MV-4-11 (cell line): ENCODE results near the gene RAB22A.
"Not testable (repeated sequence)": the region's sequence is repeated elsewhere in the genome, so short reads cannot be mapped to it uniquely, and the experiment has no call there.

Experiments used
- DNase-seq: peaks from one replicate; lab custom pipeline; 2025; lab: John Stamatoyannopoulos, UW

RAB22A gene

DNA sequence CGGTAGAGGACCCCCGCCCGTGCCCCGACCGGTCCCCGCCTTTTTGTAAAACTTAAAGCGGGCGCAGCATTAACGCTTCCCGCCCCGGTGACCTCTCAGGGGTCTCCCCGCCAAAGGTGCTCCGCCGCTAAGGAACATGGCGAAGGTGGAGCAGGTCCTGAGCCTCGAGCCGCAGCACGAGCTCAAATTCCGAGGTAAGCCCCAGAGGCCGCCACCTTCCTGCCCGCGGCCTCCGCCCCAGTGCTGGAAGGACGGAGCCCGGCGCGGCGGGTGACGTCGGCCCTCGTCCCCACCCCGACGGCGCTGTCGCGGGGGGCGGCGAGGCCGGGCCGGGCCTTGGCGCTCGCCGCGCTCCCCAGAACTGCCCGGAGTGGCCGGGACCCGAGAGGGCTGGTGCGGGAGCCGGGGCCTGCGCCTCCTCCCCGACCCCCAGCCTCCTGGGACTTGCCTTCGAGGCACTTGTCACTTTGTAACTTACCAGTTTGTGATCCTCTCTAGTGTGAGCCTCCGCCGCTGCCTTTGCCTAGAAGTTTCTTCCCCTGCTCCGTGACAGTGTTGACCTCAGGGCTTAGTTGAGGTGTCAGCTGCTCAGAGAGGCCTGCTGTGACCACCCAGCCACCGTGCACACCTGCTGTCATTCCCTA lies 79.9 kb downstream of the RAB22A start:
- no peak for DNase-seq

- DNase-seq = no peak
Measured at GRCh38 chr20:58389968-58390658, 80.6 kb downstream of the RAB22A start.

DNA sequence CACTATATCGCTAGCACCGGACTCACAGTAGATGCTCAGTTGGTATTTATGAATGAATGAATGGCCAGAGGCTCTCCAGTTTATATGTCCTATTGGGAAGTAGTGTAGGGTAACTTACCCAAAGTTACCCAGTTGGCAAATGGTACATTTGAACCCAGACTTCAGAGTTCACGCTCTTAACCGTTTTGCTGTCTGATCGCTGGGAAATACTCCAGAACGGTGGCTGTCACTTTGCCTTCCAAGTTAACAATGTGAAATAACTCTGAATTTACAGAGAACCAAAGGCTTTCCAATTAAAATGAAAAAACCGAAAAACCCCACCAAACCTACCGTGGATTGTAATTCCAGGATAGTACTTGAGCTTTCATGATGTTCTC lies 81.1 kb downstream of the RAB22A start:
- no peak for DNase-seq

DNA sequence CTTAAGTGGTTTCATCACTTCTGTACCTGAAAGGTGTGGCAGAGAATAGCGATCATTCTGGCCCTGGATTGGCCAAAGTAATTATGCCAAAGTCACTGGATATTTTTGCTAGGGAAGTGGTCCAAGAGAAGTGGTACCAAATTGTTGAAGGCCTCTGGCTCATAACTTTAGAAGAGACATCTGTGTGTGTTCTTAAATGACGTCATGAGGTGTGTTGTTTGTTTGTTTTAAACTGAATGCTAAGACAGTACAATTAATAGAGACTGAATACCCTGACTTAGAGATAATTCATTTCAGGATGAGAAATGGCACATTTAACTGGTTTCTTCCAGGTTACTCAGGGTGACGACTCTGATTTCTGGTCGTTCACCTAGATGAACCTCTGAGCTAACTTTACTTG lies 82.8 kb downstream of the RAB22A start:
- DNase-seq = no peak

GRCh38 chr20:58393299-58393698 lies 83.8 kb downstream of the RAB22A start:
- DNase-seq = no peak

- DNase-seq = no peak
Measured at GRCh38 chr20:58394801-58395200, 85.3 kb downstream of the RAB22A start.

- no peak for DNase-seq
Measured at GRCh38 chr20:58395604-58396003, 86.1 kb downstream of the RAB22A start.

GRCh38 chr20:58397429-58397828 lies 87.9 kb downstream of the RAB22A start:
- no peak for DNase-seq

DNA sequence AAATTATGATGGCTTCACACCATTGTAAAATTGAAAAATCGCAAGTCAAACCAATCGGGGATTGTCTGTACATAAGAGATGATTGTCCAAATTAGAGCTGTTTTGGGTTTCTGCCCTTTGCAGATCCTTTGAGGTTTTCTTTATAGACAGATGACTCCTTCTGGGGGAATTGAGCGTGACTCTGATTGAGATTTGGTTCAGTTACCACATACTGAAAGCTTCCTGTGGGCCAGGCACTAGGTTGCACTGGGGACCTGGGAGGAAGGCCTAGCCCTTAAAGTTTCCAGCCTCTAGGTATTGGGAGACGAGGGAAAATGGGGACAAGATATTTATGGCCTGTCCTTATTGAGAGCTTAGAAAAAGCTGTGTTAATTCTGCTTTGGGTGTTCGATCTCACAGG lies 88.7 kb downstream of the RAB22A start:
- DNase-seq = no peak

GRCh38 chr20:58399926-58400325 lies 90.4 kb downstream of the RAB22A start:
- DNase-seq = no peak

DNA sequence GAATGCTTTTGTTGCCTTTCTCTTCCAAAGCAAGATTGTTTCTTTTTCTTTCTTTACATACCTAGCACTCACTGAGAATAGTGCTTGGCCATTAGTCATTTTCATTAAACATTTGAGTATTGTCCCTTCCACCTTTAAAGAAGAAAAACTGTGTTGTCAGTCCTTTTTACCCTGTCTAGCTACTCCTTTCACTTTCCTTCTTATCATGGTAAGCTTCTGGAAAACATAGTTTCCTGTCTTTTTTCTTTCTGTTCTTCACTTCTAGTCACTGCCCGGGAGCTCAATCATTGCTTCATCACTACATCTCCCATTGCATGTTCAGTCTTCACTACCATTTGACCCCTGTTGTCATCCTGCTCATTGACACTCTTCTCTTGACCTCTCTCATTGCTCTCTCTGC lies 91.6 kb downstream of the RAB22A start:
- DNase-seq = no peak

- DNase-seq = no peak
Measured at GRCh38 chr20:58402305-58402704, 92.8 kb downstream of the RAB22A start.

GRCh38 chr20:58402827-58403226 lies 93.3 kb downstream of the RAB22A start:
- no peak for DNase-seq

DNA sequence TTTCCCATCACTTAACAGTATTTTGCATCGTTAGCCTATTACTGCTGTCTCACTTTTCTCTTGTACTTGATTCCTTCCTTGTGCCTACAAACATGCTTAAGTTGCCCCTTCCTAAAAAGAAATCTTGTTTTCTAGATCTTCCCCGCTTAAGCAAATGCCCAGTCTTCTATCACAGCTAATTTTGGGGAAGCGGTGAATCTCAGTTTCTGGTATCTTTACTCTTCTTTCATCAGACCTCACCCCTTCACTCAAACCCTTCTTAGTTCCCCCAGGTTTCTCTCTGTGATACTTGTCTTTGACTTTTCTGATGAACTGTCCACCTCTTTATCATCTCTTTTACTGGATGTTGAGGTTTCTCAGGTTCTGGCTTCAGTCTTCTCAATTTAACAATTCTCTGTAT lies 93.8 kb downstream of the RAB22A start:
- peak; percentile 15 for DNase-seq

DNA sequence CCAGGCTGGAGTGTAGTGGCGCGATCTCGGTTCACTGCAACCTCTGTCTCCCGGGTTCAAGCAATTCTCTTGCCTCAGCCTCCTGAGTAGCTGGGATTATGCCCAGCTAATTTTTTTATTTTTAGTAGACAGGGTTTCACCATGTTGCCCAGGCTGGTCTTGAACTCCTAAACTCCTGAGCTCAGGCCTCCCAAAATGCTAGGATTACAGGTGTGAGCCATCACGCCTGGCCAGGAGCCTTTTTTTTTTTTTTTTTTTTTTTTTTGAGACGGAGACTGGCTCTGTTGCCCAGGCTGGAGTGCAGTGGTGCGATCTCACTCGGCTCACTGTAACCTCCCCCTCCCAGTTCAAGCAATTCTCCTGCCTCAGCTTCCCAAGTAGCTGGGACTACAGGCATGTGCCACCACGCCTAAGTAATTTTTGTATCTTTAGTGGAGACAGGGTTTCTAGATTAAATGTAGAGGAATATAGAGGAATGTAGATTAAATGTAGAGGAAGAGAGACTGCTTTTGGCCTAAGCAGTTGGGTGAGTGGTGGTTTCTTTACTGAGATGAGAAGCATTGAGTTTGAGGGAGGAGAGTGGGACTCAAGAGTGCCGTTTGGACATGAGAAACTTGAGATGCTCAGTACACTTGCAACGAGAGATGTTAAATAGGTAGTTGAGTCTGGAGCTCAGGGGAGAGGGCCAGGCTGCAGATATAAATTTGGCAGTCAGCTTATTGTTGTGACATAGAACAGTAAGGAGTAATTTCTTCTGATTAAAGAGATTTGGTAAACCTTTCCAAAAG lies 96.2 kb downstream of the RAB22A start:
- DNase-seq = no peak

GRCh38 chr20:58406422-58407001 lies 97.0 kb downstream of the RAB22A start:
- no peak for DNase-seq

DNA sequence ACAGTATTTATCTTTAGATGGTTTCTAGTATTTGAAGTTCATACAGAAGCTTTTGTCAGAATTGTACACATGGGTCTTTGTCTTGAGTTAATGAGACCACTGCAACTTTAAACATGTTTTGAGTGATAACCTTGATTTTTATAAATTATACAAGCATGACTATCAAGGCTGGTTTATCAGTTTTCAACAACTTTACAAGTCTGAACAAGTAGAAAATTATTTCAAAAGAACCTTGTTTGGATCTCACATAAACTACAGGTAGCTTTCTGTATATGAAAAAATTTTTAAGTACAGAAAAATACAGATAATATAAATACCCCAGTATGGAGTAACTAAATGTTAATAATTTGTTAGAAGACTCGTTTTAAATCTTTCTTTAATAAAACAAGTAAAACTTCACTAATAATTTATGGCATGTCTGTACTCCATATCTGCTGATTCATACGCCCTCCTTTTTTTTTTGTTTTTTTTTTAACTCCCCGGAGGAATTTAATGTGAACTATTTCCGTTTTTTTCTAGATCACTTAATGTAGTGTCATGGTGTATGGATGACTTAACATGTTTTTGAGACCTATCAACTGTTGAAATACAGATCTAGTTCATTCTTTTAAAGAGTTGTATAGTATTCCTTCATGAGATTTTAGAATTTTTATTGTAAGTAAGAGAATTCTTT lies 97.8 kb downstream of the RAB22A start:
- peak; percentile 42 for DNase-seq

DNA sequence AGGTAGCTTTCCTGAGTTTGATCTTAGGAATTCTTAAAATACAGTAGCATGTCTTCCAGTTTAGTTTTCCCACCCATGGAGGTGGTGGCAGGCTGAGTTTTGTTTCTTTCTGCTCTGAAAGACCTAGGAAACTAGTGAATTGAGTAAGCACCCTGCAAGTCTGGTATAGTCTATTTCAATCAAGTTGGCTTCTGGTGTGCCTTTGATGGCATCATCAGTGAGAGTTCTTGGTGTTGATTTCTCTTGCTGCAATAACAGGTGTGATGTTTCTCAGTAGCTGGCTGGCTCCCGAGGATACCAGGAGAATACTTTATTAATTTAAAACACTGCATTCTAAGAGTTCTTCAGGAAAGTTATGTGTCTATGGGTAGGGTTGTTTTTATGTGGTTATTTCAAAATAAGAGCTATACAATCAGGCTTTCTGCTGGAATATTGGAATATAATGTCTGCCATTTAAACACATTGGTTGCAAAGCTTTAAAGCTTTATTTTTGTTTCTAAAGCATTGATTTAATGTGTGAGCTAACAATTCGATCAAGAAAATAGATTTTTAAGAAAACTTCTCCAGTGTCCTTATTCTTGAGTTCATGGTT lies 98.5 kb downstream of the RAB22A start:
- DNase-seq = no peak

GRCh38 chr20:58408603-58409246 lies 99.2 kb downstream of the RAB22A start:
- DNase-seq = no peak

- DNase-seq = not testable (repeated sequence)
Measured at GRCh38 chr20:58414216-58414615, 104.7 kb downstream of the RAB22A start.

DNA sequence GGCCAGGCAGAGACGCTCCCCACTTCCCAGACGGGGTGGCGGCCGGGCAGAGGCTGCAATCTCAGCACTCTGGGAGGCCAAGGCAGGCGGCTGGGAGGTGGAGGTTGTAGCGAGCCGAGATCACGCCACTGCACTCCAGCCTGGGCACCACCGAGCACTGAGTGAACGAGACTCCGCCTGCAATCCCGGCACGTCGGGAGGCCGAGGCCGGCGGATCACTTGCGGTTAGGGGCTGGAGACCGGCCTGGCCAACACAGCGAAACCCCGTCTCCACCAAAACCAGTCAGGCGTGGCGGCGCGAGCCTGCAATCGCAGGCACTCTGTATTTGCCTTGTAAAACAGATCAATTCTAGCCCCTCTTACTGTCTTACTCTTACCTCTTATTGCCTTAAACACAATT lies 105.3 kb downstream of the RAB22A start:
- DNase-seq = not testable (repeated sequence)
